RPMI8226 (cell line): Measurements from ENCODE around the gene SIRT6.
A peak's percentile ranks its signal among the peaks of the same experiment; 100 is the strongest.
"Not testable (repeated sequence)": the region's sequence is repeated elsewhere in the genome, so short reads cannot be mapped to it uniquely, and the experiment has no call there.

Source experiments
- DNase-seq: peaks from one replicate; pipeline ENCODE4 v3.0.0-alpha.2; 2015

Gene SIRT6

GRCh38 chr19:4182084-4182810, at the start of gene SIRT6, which contains the start of gene ANKRD24:
TSS of gene SIRT6 (minus strand) at chr19:4182563. CDS start at chr19:4182539, 24 bp downstream.
TSS of gene ANKRD24 (plus strand) at chr19:4182689. CDS start at chr19:4186426, 3,737 bp downstream.
- peak; percentile 98 for DNase-seq

GRCh38 chr19:4232139-4232538, 49.8 kb upstream of the SIRT6 start:
- not testable (repeated sequence) for DNase-seq

GRCh38 chr19:4231521-4231920, 49.2 kb upstream of the SIRT6 start:
- DNase-seq = not testable (repeated sequence)

GRCh38 chr19:4230237-4230636, 47.9 kb upstream of the SIRT6 start:
- DNase-seq = not testable (repeated sequence)

DNA sequence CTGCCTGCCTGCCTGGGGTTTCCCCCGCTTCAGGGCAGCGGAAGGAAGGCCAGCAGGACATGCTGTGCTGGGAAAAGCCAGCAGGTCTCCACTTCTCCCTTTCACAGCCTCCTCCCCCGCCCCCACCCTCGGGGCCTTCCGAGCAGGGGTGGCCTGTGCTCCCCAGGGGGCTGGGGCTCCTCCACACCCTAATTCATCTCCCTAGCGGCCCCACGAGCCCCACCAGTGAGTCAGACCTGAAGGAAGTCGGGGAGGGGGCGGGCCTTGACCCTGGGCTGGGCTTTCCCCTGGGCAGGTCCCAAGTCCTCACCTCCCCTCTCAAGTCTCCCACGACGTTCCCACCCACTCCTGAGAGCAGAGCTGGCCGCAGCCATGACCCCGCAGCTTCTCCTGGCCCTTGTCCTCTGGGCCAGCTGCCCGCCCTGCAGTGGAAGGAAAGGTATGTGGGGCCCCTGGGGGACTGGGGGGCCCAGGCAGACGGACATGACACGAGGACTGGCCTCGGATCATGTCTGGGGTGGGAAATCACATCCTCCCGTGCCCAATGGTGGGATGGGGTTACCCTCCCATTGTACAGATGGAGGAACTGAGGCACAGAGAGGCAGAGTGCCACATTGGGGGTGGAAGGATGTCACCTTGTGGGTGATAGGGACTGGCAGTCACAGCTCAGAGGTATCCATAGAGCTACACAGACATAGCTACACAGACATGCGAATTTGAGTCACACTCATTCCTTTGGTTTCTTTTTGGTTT, 47.0 kb upstream of the SIRT6 start, which contains the start of gene EBI3:
Gene EBI3, plus strand, starts transcription at position 345 of the 753 bp plus-strand sequence. Its CDS starts 28 bp downstream, at position 373.
- DNase-seq = no peak

DNA sequence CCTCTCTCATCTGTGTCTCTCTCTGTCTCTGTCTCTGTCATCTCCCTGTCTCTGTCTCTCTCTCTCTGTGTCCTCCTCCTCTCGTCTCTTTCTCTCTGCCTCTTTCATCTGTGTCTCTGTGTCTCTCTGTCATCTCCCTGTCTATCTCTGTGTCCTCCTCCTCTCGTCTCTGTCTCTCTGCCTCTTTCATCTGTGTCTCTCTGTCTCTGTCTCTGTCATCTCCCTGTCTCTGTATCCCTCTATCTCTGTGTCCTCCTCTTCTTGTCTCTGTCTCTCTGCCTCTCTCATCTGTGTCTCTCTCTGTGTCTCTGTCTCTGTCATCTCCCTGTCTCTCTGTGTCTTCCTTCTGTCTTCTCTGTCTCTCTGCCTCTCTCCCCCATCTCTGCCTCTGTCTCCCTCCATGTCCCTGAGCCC, 46.4 kb upstream of the SIRT6 start:
- no peak for DNase-seq

DNA sequence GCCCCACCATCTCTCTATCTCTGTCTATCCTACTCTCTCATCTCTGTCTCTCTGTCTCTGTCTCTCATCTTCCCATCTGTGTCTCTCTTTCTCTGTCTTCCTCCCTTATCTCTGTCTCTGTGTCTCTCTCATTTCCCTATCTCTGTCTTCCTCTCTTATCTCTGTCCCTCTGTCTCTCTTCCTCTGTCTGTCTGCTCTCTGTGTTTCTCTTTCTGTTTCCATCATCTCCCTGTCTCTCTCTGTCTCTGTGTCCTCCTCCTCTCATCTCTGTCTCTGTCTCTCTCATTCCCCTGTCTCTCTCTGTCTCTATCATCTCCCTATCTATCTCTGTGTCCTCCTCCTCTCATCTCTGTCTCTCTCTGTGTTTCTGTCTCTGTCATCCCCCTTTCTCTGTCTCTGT, 45.4 kb upstream of the SIRT6 start:
- DNase-seq = no peak

DNA sequence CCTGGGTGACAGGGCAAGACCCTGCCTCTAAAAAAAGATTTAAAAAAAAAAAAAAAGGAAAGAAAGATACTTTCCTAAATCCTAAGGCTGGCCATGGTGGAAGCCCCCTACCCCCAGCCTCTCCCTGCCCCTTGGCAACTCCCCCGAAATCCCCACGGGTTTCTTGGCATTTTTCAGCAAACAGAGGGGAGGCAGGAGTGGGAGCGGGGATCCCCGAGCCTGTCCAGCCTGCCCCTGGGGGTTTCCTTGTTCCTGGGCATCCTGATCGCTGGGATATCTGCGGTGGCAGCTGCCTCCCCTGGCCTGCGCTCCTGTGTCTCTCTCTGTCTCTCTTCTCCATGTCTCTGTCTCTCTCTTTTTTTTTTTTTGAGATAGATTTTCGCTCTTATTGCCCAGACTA, 43.5 kb upstream of the SIRT6 start:
- DNase-seq = no peak

- DNase-seq = no peak
Observed at GRCh38 chr19:4224470-4224869, 42.1 kb upstream of the SIRT6 start.

DNA sequence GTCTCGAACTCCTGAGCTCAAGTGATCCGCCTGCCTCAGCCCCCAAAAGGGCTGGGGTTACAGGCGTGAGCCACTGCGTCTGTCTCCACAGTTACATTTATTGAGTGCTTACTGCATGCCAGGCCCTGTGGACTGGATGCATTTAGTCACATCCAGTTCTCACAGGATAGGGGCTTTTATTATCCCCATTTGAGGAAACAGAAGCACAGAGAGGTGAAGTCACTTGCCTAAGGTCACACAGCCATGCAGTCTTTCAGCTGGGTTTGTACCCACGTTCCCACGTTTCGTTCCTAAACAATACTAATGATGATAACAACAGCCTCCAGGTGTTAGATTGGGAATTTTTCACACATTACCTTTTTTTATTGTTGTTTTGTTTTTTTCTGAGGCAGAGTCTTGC, 37.8 kb upstream of the SIRT6 start:
- DNase-seq = no peak

DNA sequence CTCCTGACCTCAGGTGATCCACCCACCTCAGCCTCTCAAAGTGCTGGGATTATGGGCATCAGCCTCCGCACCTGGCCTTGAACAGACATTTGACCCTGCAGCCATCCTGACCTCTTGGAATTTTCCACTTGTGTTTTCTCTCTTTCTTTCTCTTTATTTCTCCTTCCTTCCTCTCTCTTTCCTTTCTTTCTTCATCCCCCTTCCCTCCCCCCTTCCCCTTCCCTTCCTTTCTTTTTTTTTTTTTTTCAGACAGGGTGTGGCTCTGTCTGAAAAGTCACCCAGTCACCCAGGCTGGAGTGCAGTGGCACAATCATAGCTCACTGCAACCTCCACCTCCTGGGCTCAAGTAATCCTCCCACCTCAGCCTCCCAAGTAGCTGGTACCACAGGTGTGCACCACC, 36.2 kb upstream of the SIRT6 start:
- not testable (repeated sequence) for DNase-seq

DNA sequence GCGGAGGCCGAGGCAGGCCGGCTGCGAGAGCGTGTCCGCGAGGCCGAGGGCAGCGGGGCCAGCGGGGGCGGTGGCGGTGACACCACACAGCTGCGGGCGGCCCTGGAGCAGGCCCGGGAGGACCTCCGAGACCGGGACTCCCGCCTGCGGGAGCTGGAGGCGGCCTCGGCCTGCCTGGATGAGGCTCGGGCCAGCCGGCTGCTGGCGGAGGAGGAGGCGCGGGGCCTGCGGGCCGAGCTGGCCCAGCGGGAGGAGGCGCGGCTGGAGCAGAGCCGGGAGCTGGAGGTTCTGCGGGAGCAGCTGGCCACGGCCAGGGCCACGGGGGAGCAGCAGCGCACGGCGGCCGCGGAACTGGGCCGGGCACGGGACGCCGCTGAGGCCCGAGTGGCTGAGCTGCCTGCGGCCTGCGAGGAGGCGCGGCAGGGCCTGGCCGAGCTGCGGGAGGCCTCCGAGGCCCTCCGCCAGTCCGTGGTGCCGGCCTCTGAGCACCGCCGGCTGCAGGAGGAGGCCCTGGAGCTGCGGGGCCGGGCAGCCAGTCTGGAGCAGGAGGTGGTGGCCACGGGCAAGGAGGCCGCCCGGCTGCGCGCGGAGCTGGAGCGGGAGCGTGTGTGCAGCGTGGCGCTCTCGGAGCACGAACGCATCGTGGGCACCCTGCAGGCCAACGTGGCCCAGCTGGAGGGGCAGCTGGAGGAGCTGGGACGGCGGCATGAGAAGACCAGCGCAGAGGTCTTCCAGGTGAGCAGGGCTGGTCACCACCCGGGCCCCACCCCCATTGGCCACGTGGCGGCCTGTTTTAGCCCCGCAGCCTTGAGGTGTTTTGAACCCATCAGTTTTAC, 35.3 kb upstream of the SIRT6 start:
- no peak for DNase-seq

DNA sequence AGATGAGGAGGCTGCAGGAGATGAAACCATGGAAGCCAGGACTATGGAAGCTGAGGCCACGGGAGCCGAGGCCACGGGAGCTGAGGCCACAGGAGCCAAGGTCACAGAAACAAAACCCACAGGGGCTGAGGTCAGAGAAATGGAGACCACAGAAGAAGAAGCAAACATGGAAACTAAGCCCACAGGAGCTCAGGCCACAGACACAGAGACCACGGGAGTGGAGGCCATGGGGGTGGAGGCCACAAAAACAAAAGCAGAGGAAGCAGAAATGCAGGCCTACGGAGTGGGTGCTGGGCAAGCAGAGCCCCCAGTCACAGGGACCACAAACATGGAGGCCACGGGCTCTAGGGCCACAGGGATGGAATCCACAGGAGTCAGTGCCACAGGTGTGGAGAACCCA, 34.5 kb upstream of the SIRT6 start:
- DNase-seq = no peak

DNA sequence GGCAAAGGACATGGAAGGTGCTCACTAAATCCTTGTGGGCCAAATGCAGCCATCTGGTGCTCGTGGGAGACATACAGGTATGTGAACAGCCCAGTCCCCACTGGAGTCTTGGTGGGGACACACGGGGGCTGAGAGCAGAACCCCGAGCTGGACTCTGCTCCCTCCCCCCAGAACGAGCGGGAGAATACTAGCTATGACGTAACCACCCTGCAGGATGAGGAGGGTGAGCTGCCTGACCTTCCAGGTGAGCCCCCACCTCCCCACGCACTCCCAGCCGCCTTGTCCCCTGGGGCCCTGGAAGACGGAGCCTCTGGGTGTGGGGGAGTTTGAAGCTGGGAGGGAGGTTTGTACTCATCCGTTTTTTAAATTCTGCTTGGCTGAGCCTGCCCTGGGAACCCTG, 33.4 kb upstream of the SIRT6 start:
- no peak for DNase-seq

- no peak for DNase-seq
Observed at GRCh38 chr19:4213116-4213515, 30.8 kb upstream of the SIRT6 start.

- DNase-seq = no peak
Observed at GRCh38 chr19:4210166-4210731, 27.9 kb upstream of the SIRT6 start.

GRCh38 chr19:4208385-4209094, 26.2 kb upstream of the SIRT6 start:
- peak; percentile 48 for DNase-seq

- peak; percentile 53 for DNase-seq
Observed at GRCh38 chr19:4206818-4207484, 24.6 kb upstream of the SIRT6 start.

DNA sequence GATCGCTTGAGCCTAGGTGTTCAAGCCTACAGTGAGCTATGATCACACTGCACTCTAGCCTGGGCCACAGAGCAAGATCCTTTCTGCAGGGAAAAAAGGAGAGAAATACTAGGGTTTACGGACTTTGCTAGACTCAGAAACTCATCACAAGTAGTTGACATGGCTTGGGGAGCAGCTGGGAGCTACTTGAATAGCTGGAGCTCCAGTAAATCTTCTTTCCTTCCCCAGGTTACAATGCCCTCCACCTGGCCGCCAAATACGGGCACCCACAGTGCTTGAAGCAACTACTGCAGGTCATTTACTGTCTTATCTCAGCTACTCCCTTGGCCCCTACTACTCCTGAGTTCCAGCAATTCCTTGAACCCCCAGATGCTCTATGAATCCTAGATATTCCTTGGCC, 19.4 kb upstream of the SIRT6 start:
- no peak for DNase-seq

DNA sequence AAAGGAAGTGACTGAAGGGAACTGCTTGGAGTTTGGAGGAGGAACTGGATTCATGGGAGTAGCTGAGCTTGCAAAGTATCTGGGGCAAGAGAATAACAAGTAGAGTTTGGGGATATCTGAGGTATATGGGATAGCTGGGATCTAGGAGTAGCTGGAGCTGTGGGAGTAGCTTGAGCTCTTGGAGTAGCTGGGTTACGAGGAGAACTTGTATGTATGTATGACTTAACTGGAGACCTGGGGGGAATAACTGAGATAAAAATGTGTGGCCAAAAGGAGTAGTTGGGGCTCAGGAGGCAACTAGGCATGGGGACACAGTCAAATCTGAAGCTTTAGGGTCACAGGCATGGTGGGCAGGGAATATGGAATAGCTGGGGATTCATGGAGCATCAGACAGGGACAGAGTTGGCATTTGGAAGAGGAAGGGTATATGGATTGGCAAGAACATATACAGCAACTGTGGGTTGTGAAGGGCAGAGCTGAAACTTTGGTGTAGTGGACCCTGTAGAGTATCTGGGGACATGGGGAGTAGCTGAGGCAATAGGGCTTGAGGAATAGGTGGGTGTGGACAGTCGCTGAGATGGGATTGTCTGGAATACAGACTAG, 18.7 kb upstream of the SIRT6 start:
- no peak for DNase-seq

- DNase-seq = peak; percentile 59
Observed at GRCh38 chr19:4199699-4200293, 17.4 kb upstream of the SIRT6 start.
